Naive B cell (primary cell): Measurements from ENCODE around the gene DHDDS. TPM values are rescaled to one million over a fixed set of nuclear protein-coding genes. Genes with fewer than 3 reads are reported as not detected.
A peak's percentile ranks its signal among the peaks of the same experiment; 100 is the strongest.
"Not testable (repeated sequence)": the region's sequence is repeated elsewhere in the genome, so short reads cannot be mapped to it uniquely, and the experiment has no call there.

Source experiments
- ATAC-seq, 2 donors: fragments of 150-1000 bp; cut with Tn5 transposase; 2 replicates each; pipeline ENCODE4 v1.10.0; 2021; ENCODE audit warnings: low read depth in 2 of 2, mild to moderate bottlenecking in 2 of 2, moderate library complexity in 2 of 2
- DNase-seq: peaks from one replicate; pipeline ENCODE4 v3.0.0; 2022
- H3K27ac Mint-ChIP-seq, 6 donors: one replicate each; pipeline ENCODE4 v1.8.0; 2020 to 2022; ENCODE audit warnings: mild to moderate bottlenecking in 6 of 6, mixed read lengths in 6 of 6, moderate library complexity in 5 of 6, inconsistent platforms in 2 of 6
- H3K27me3 Mint-ChIP-seq, 3 donors: one replicate each; pipeline ENCODE4 v1.8.0; 2021 to 2022; ENCODE audit warnings: mixed read lengths in 3 of 3, mild to moderate bottlenecking in 1 of 3
- H3K36me3 Mint-ChIP-seq, 2 donors: one replicate each; pipeline ENCODE4 v1.8.0; 2020 to 2022; ENCODE audit warnings: mixed read lengths in 2 of 2, inconsistent platforms in 1 of 2, mild to moderate bottlenecking in 1 of 2
- H3K4me1 Mint-ChIP-seq, 3 donors: one replicate each; pipeline ENCODE4 v1.8.0; 2020 to 2022; ENCODE audit warnings: mixed read lengths in 3 of 3, inconsistent platforms in 1 of 3, mild to moderate bottlenecking in 1 of 3, moderate library complexity in 1 of 3
- H3K4me3 Mint-ChIP-seq, 8 donors: one replicate each; pipeline ENCODE4 v1.8.0; 2020 to 2022; ENCODE audit warnings: mild to moderate bottlenecking in 8 of 8, mixed read lengths in 8 of 8, moderate library complexity in 8 of 8, inconsistent platforms in 2 of 8
- H3K9me3 Mint-ChIP-seq, 7 donors: one replicate each; pipeline ENCODE4 v1.8.0; 2020 to 2022; ENCODE audit warnings: mixed read lengths in 7 of 7, mild to moderate bottlenecking in 5 of 7, inconsistent platforms in 2 of 7, moderate library complexity in 1 of 7
- polyA plus RNA-seq, 6 donors: library from polyadenylated mRNA; unstranded; fragments of 300-500 nt; fragmentation: Illumina TruSeq; gene quantifications; one replicate each; pipeline ENCODE4 v1.2.3, GENCODE V29; 2021; ENCODE audit warnings: low read depth in 6 of 6

DHDDS gene
- polyA plus RNA-seq, 6 donors from 2014 or later, result 15.9 to 27.9 (median 21.9) TPM

- Mint-ChIP-seq H3K4me1 (peaks cover 7 to 13% (median 12%) of the 10 kb centered on the region in 3 donors), H3K27ac (peak overlapping the region in 5 of 6 donors; percentile 25 to 86 (median 54)), H3K9me3 (no peaks in the 10 kb centered on the region), H3K4me3 (peak overlapping the region in 5 of 8 donors; percentile 6 to 53 (median 14)), H3K27me3 (no peaks in the 10 kb centered on the region), H3K36me3 (no peaks in the 10 kb centered on the region)
- no peak for DNase-seq
- ATAC-seq, result no peak
Measured at GRCh38 chr1:26498894-26499293, 66.8 kb downstream of the DHDDS start.

- no peaks in the 10 kb centered on the region for H3K36me3 Mint-ChIP-seq
- no peaks in the 10 kb centered on the region for H3K9me3 Mint-ChIP-seq
- H3K4me3 Mint-ChIP-seq, result peak overlapping the region; percentile 82 to 94 (median 89)
- DNase-seq, result peak; percentile 92
- H3K27ac Mint-ChIP-seq, result peak overlapping the region; percentile 94 to 99 (median 98)
- H3K27me3 Mint-ChIP-seq, result no peaks in the 10 kb centered on the region
- ATAC-seq, result peak; percentile 76
- peaks cover 7 to 13% (median 12%) of the 10 kb centered on the region in 3 donors for H3K4me1 Mint-ChIP-seq
Measured at GRCh38 chr1:26500488-26501175, 68.5 kb downstream of the DHDDS start.

GRCh38 chr1:26510711-26511110, 78.6 kb downstream of the DHDDS start:
- DNase-seq, H3K4me3 Mint-ChIP-seq, H3K36me3 Mint-ChIP-seq, H3K27ac Mint-ChIP-seq, ATAC-seq, H3K4me1 Mint-ChIP-seq, H3K9me3 Mint-ChIP-seq, H3K27me3 Mint-ChIP-seq: not testable (repeated sequence)

- H3K27me3 Mint-ChIP-seq, H3K4me1 Mint-ChIP-seq, DNase-seq, H3K36me3 Mint-ChIP-seq, H3K9me3 Mint-ChIP-seq, H3K27ac Mint-ChIP-seq, ATAC-seq: not testable (repeated sequence)
- H3K4me3 Mint-ChIP-seq, result peak overlapping the region in 1 of 8 donors; percentile 44
Measured at GRCh38 chr1:26515836-26516235, 83.7 kb downstream of the DHDDS start.

GRCh38 chr1:26516987-26517765, 85.1 kb downstream of the DHDDS start:
- Mint-ChIP-seq H3K4me1 (no peaks in the 10 kb centered on the region), H3K36me3 (no peaks in the 10 kb centered on the region), H3K9me3 (peaks cover 0 to 2% (median 0%) of the 10 kb centered on the region in 7 donors), H3K27me3 (peaks cover 0 to 7% (median 0%) of the 10 kb centered on the region in 3 donors), H3K27ac (peak overlapping the region in 1 of 6 donors; percentile 21), H3K4me3 (no peak overlapping the region)
- DNase-seq, result no peak
- ATAC-seq, result no peak

- no peaks in the 10 kb centered on the region for H3K36me3 Mint-ChIP-seq
- DNase-seq, result no peak
- H3K9me3 Mint-ChIP-seq, result peaks cover 0 to 2% (median 0%) of the 10 kb centered on the region in 7 donors
- H3K4me1 Mint-ChIP-seq, result no peaks in the 10 kb centered on the region
- peaks cover 0 to 7% (median 0%) of the 10 kb centered on the region in 3 donors for H3K27me3 Mint-ChIP-seq
- no peak for ATAC-seq
- no peak overlapping the region for H3K4me3 Mint-ChIP-seq
- no peak overlapping the region for H3K27ac Mint-ChIP-seq
Measured at GRCh38 chr1:26517766-26518049, 85.6 kb downstream of the DHDDS start.

GRCh38 chr1:26518355-26518754, 86.2 kb downstream of the DHDDS start:
- no peaks in the 10 kb centered on the region for H3K4me1 Mint-ChIP-seq
- peaks cover 0 to 2% (median 0%) of the 10 kb centered on the region in 7 donors for H3K9me3 Mint-ChIP-seq
- ATAC-seq (no peak), DNase-seq (no peak)
- H3K4me3 Mint-ChIP-seq, result no peak overlapping the region
- no peaks in the 10 kb centered on the region for H3K36me3 Mint-ChIP-seq
- no peak overlapping the region for H3K27ac Mint-ChIP-seq
- H3K27me3 Mint-ChIP-seq, result peaks cover 0 to 7% (median 0%) of the 10 kb centered on the region in 3 donors

GRCh38 chr1:26520339-26520738, 88.2 kb downstream of the DHDDS start:
- Mint-ChIP-seq H3K27me3 (peaks cover 0 to 22% (median 13%) of the 10 kb centered on the region in 3 donors), H3K9me3 (no peaks in the 10 kb centered on the region), H3K27ac (peak overlapping the region in 1 of 6 donors; percentile 49), H3K4me1 (no peaks in the 10 kb centered on the region), H3K4me3 (no peak overlapping the region), H3K36me3 (no peaks in the 10 kb centered on the region)
- no peak for DNase-seq
- no peak for ATAC-seq

Other genes with a start within 250 kb of the DHDDS start
- not detected for gene CATSPER4, start 241.7 kb upstream of the DHDDS start, polyA plus RNA-seq
- gene CEP85, start 198.1 kb upstream of the DHDDS start, polyA plus RNA-seq, result 1 to 10 TPM; 2.5 to 8.2 (median 4.9) TPM
- 1,000 to 10,000 TPM in 2 of 6 donors, 100 to 1,000 TPM in 4; 624 to 1,205 (median 832) TPM for gene SH3BGRL3, start 152.2 kb upstream of the DHDDS start, polyA plus RNA-seq
- gene UBXN11, start 125.7 kb upstream of the DHDDS start, polyA plus RNA-seq, result 10 to 100 TPM in 2 of 6 donors, 1 to 10 TPM in 4; 4.3 to 15.7 (median 6.9) TPM
- over 10,000 TPM; 10,565 to 16,920 (median 13,137) TPM for gene CD52, start 114.4 kb upstream of the DHDDS start, polyA plus RNA-seq
- 1 to 10 TPM in 2 of 6 donors, under 1 TPM in 4; 0.06 to 1.8 (median 0.70) TPM for gene CRYBG2, start 78.2 kb upstream of the DHDDS start, polyA plus RNA-seq
- not detected for gene ZNF683, start 59.6 kb upstream of the DHDDS start, polyA plus RNA-seq
- gene LIN28A, start 21.5 kb upstream of the DHDDS start, polyA plus RNA-seq, result not detected
- 1,000 to 10,000 TPM in 3 of 6 donors, 100 to 1,000 TPM in 3; 939 to 1,353 (median 1,048) TPM for gene HMGN2, start 40.1 kb downstream of the DHDDS start, polyA plus RNA-seq
- 100 to 1,000 TPM; 111 to 146 (median 126) TPM for gene RPS6KA1, start 97.4 kb downstream of the DHDDS start, polyA plus RNA-seq